ENCODE measurements around the gene C3orf18.

C3orf18 gene

DNA sequence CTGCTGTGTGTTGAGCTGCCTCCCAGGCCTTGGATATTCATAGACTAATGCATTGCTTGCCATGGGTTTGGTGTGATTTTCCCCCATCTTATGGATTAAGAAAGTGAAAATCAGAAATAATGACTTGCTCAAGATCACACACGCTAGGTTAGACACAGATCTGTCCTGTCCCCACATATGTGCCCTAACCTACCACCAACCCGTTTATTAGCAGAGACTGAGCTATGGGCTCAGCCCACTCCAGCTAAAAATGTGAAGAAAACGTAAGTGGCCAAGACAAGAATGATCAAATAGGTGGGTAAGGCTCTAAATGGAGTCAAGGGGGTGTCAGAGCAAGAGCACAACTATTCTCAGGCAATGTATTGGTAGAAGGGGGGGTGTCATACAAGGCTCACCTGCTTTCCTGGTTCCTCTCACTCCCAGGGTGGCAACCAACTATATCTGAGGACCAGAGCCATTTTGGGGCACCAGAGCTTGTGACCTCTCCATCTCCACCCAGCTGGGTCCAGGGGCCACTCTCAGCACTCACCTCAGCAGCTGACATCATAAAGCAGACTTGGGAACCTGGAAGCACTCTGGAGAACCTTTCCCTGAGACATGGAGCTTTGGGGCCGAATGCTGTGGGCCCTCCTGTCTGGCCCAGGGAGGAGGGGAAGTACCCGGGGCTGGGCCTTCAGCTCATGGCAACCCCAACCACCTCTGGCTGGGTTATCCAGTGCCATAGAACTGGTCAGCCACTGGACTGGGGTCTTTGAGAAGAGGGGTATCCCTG lies 3.1 kb upstream of the C3orf18 start:
- POLR2A ChIA-PET = interaction anchor here (2.3 to 2.7 kb wide), 3 partner anchors 8 to 234 kb away, joined by 7 to 25 read pairs (median 9); partner anchors contain the start of gene CISH
- Histone ChIP-seq H3K4me1 (ENCODE audit: control insufficient read depth, insufficient read depth, low read length) (no peaks in the 10 kb centered on the region; the same call in 1 of the 2 replicates), H3K9me3 (ENCODE audit: control insufficient read depth, insufficient read depth, low read depth, low read length) (no peaks in the 10 kb centered on the region), H3K27ac (ENCODE audit: extremely low read depth, low read depth, low read length) (no peak overlapping the region), H3K4me3 (ENCODE audit: low read depth, low read length) (no peak overlapping the region), H3K36me3 (ENCODE audit: control insufficient read depth in 2 of 2, insufficient read depth in 1 of 2, low read length in 2 of 2) (peaks cover 0 to 29% of the 10 kb centered on the region in 2 experiments; a peak in 1 of 3 replicates)
- CTCF ChIA-PET = interaction anchor here (0.6 to 6.0 kb wide), 6 partner anchors 21 to 510 kb away, joined by 3 to 139 read pairs (median 4); partner anchors contain the start of genes CISH and MAPKAPK3
- TF ChIP-seq HOXA7 (CRISPR knock-in tag; IDR thresholded peaks at IDR 0.05; ENCODE audit: borderline replicate concordance) = no peak
- no peak for TF ChIP-seq ZNF211 (tag by site-specific recombination; IDR thresholded peaks at IDR 0.05; ENCODE audit: low read depth)
- no peak for TF ChIP-seq ZNF24 (tag by site-specific recombination; IDR thresholded peaks at IDR 0.05)
- TF ChIP-seq ZNF830 (tag by site-specific recombination; IDR thresholded peaks at IDR 0.05; ENCODE audit: low read depth) = no peak
- no peak for TF ChIP-seq WT1 (tag by site-specific recombination; IDR thresholded peaks at IDR 0.05)
- TF ChIP-seq SP7 (tag by site-specific recombination; IDR thresholded peaks at IDR 0.05) = no peak
- TF ChIP-seq ZBTB49 (tag by site-specific recombination; IDR thresholded peaks at IDR 0.05; ENCODE audit: low read depth) = no peak
- TF ChIP-seq, protein P1, sequence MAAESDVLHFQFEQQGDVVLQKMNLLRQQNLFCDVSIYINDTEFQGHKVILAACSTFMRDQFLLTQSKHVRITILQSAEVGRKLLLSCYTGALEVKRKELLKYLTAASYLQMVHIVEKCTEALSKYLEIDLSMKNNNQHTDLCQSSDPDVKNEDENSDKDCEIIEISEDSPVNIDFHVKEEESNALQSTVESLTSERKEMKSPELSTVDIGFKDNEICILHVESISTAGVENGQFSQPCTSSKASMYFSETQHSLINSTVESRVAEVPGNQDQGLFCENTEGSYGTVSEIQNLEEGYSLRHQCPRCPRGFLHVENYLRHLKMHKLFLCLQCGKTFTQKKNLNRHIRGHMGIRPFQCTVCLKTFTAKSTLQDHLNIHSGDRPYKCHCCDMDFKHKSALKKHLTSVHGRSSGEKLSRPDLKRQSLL (tag by site-specific recombination; IDR thresholded peaks at IDR 0.05) = no peak
- no peak for TF ChIP-seq KLF9 (tag by site-specific recombination; IDR thresholded peaks at IDR 0.05; ENCODE audit: low read depth)

DNA sequence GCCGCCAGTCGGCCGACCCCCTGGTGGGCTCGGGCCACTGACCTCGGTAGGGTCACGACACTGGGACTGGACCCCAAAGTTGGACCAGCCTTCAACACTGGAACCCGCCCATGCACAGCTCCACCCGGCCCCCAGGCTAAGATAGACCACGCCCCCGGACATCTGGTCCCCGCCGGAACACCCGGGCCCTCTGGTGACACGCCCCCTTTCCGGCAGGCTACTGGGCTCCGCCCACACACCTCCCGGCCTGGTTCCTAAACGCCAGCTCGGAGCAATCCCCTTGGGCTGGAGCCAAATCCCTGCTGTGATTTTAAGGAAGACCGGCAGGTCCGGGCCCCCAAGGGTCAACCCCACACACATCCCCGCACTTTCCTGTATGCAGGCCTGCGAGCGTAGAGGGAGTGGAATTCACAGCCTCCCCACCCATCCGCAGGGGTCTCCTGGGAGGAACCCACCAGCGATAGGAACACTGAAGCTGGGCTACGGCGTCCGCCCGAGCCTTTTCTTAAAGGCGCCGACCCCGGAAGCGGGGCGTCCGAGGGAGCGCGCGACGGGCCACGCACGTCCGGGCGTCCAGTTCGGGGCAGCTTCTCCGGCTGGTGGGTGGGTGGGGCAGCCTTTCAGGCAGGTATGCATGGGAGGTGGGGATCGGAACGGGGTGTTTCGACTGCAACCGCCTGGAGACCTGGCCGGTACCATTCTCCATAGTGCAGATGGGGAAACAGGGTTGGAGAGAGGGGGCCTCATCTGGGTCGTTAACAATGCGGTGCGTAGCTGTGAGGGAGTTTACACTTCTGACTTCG lies 1.6 kb upstream of the C3orf18 start, which contains the start of gene HEMK1:
Gene HEMK1, plus strand, starts transcription at position 576 of the 803 bp plus-strand sequence. CDS start 1,583 bp downstream, outside the sequence.
- H3K9me3 ChIP-seq (ENCODE audit: control insufficient read depth, insufficient read depth, low read depth, low read length) = no peaks in the 10 kb centered on the region
- peak within 1 kb of the TSS; percentile 44; the same call in 1 of the 2 replicates for H3K27ac ChIP-seq (ENCODE audit: extremely low read depth, low read depth, low read length)
- peaks cover 0 to 20% of the 10 kb centered on the region in 2 experiments; a peak in 1 of 3 replicates for H3K36me3 ChIP-seq (ENCODE audit: control insufficient read depth in 2 of 2, insufficient read depth in 1 of 2, low read length in 2 of 2)
- CTCF ChIA-PET = interaction anchor here (1.6 to 6.0 kb wide), 3 partner anchors 20 to 45 kb away, joined by 3 to 139 read pairs (median 7); partner anchors contain the start of genes CISH and MAPKAPK3
- H3K4me3 ChIP-seq (ENCODE audit: low read depth, low read length) = peak within 1 kb of the TSS; percentile 53
- POLR2A ChIA-PET = interaction anchor here (0.6 to 2.7 kb wide), 14 partner anchors 8 to 1389 kb away, joined by 3 to 25 read pairs (median 6); partner anchors contain the start of genes CISH, CYB561D2, HYAL3 and MANF
- no peaks in the 10 kb centered on the region; the same call in 1 of the 2 replicates for H3K4me1 ChIP-seq (ENCODE audit: control insufficient read depth, insufficient read depth, low read length)
- TF ChIP-seq, protein P2, sequence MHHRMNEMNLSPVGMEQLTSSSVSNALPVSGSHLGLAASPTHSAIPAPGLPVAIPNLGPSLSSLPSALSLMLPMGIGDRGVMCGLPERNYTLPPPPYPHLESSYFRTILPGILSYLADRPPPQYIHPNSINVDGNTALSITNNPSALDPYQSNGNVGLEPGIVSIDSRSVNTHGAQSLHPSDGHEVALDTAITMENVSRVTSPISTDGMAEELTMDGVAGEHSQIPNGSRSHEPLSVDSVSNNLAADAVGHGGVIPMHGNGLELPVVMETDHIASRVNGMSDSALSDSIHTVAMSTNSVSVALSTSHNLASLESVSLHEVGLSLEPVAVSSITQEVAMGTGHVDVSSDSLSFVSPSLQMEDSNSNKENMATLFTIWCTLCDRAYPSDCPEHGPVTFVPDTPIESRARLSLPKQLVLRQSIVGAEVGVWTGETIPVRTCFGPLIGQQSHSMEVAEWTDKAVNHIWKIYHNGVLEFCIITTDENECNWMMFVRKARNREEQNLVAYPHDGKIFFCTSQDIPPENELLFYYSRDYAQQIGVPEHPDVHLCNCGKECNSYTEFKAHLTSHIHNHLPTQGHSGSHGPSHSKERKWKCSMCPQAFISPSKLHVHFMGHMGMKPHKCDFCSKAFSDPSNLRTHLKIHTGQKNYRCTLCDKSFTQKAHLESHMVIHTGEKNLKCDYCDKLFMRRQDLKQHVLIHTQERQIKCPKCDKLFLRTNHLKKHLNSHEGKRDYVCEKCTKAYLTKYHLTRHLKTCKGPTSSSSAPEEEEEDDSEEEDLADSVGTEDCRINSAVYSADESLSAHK (tag by site-specific recombination; IDR thresholded peaks at IDR 0.05) = peak; percentile 53; the same call in 1 of the 2 replicates
- TF ChIP-seq ZNF140 (tag by site-specific recombination; IDR thresholded peaks at IDR 0.05) (no peak), MZF1 (tag by site-specific recombination; IDR thresholded peaks at IDR 0.05; ENCODE audit: borderline replicate concordance) (peak; percentile 88; the same call in 1 of the 2 replicates), OSR2 (tag by site-specific recombination; IDR thresholded peaks at IDR 0.05) (no peak), PATZ1 (tag by site-specific recombination; IDR thresholded peaks at IDR 0.05) (no peak; the same call in none of the 2 replicates), ZNF398 (tag by site-specific recombination; IDR thresholded peaks at IDR 0.05) (no peak), ZNF624 (tag by site-specific recombination; IDR thresholded peaks at IDR 0.05) (no peak), OVOL3 (tag by site-specific recombination; IDR thresholded peaks at IDR 0.05) (no peak), ZBTB48 (tag by site-specific recombination; IDR thresholded peaks at IDR 0.05) (peak; percentile 91), GLI4 (tag by site-specific recombination; IDR thresholded peaks at IDR 0.05) (0 out of 2 replicates have a peak, but pooled peaks have one; percentile 39), ZNF169 (tag by site-specific recombination; IDR thresholded peaks at IDR 0.05) (no peak)

Data from HEK293 (cell line).